GM12874 (cell line): ENCODE measurements around the gene IHH.

ENCODE experiments used
- CTCF ChIP-seq: IDR thresholded peaks from 2 replicates; pipeline ENCODE4 v1.5.1; 2011; ENCODE audit warnings: low read depth, mild to moderate bottlenecking, control low read depth, low read length, moderate library complexity; ENCODE audit not compliant: insufficient read depth

IHH gene

GRCh38 chr2:219028141-219028540 lies 32.6 kb downstream of the IHH start:
- no peak for TF ChIP-seq CTCF

- no peak for TF ChIP-seq CTCF
Observed at GRCh38 chr2:219027511-219028055, 33.1 kb downstream of the IHH start.

- TF ChIP-seq CTCF: no peak
Observed at GRCh38 chr2:219026946-219027345, 33.8 kb downstream of the IHH start.

- TF ChIP-seq CTCF: no peak
Observed at GRCh38 chr2:219025637-219026585, 34.8 kb downstream of the IHH start.

- no peak for TF ChIP-seq CTCF
Observed at GRCh38 chr2:219024059-219024458, 36.7 kb downstream of the IHH start.

GRCh38 chr2:219023045-219023605 lies 37.6 kb downstream of the IHH start:
- no peak for TF ChIP-seq CTCF

GRCh38 chr2:219022616-219023015 lies 38.1 kb downstream of the IHH start:
- no peak for TF ChIP-seq CTCF
